ENCODE data around the gene USP50. TPM values are rescaled to one million over a fixed set of nuclear protein-coding genes. Genes with fewer than 3 reads are reported as not detected.
"Not testable (repeated sequence)": the region's sequence is repeated elsewhere in the genome, so short reads cannot be mapped to it uniquely, and the experiment has no call there.

The USP50 gene
- polyA plus RNA-seq, result not detected

GRCh38 chr15:50546566-50546965 is at the start of gene USP50:
Gene USP50 (minus strand): TSS chr15:50546666. CDS start chr15:50546525, 141 bp downstream.
- H3K27ac ChIP-seq (ENCODE audit: low read depth, low read length), result no peak within 1 kb of the TSS
- WGBS, 3 donors, result 88 to 96% (median 94%) methylated on average over 5 of the region's 5 CpGs

DNA sequence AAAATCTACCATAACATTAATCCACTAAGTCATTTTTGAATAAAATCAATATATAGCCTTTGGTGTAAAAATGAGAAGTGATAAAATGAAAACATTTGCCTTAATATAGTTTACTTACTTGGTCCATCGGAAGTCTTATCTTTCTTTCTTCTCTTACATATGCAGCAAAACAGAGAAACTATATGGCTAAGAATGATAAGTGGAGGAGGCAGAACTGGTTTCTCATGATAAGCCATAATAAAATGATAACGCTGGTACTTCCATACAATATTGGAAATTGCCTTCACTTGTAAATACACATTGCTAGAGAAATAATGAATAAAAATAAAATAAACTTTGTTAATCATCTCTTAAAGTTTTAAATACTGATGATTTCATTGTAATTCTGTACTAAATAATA is 47.8 kb upstream of the USP50 start:
- WGBS, 3 donors, result 94 to 97% (median 97%) methylated on average over 2 of the region's 2 CpGs
- H3K27ac ChIP-seq (ENCODE audit: low read depth, low read length), result no peak overlapping the region

DNA sequence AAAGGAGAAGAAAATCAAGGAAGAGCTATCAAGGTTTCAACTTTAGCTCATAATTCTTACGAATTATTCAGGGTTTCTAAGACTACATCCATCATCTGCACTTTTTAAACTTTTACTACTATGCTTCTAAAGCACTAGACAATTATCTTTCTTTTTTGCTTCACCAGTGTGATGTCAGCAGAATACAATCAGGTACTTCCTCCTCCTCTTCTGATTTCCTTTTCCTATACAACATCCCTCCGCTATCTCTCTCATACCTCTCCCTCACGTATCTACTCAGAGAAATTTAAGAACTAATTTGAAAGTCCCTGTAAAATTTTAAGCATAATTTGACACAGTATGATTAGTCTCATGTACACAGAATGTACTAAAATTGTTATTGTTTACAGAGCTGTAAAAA is 47.3 kb upstream of the USP50 start:
- no peak overlapping the region for H3K27ac ChIP-seq (ENCODE audit: low read depth, low read length)
- 77 to 92% (median 88%) methylated on average over 3 of the region's 3 CpGs for WGBS, 3 donors

- H3K27ac ChIP-seq (ENCODE audit: low read depth, low read length), result no peak overlapping the region
- 94 to 96% (median 94%) methylated on average over 1 of the region's 1 CpG for WGBS, 3 donors
Observed at GRCh38 chr15:50590288-50590687, 43.8 kb upstream of the USP50 start.

DNA sequence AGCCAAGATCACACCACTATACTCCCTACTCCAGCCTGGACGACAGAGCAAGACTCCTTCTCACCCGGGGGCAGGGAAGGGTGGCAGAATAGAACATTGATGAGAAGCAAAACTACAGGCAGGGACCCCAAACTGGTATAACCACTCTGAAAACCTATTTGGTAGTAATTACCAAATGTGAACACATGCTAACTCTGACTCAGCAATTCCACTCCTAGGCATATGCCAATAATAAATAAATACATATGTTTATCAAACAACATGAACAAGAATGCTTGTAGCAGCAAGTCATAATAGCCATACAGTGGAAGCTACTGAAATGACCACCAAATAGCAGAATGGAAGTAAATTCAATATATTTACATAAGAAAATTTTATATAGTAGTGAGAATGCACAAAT is 31.0 kb upstream of the USP50 start:
- H3K27ac ChIP-seq (ENCODE audit: low read depth, low read length), result no peak overlapping the region
- 89 to 91% (median 90%) methylated on average over 2 of the region's 2 CpGs for WGBS, 3 donors

- H3K27ac ChIP-seq (ENCODE audit: low read depth, low read length), result no peak overlapping the region
- WGBS, 3 donors, result 72 to 94% (median 80%) methylated on average over 1 of the region's 1 CpG
Observed at GRCh38 chr15:50576166-50576565, 29.7 kb upstream of the USP50 start.

DNA sequence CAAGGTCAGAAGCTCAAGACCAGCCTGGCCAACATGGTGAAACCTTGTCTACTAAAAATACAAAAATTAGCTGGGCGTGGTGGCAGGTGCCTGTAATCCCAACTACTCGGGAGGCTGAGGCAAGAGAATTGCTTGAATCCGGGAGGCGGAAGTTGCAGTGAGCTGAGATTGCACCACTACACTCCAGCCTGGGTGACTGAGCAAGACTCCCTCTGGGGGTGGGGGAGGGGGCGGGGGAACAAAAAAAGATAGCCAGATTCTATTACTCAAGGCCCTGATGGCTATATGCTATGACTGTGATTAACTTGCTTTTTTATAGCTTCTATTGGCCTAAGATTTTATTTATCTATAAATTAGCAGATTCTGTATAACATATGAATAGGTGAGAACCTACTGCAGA is 27.4 kb upstream of the USP50 start:
- 61 to 88% (median 67%) methylated on average over 5 of the region's 5 CpGs for WGBS, 3 donors
- not testable (repeated sequence) for H3K27ac ChIP-seq (ENCODE audit: low read depth, low read length)

DNA sequence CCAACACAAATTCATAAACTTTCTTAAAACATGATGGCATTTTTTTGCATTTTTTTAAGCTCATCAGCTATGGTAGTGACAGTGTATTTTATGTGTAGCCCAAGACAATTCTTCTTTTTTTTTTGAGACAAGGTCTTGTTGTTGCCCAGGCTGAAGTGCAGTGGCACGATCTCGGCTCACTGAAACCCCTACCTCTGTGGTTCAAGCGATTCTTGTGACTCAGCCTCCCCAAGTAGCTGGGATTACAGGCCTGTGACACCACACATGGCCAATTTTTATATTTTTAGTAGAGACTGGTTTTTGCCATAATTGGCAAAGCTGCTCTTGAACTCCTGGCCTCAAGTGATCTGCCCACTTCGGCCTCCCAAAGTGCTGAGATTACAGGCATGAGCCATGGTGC is 17.3 kb upstream of the USP50 start:
- H3K27ac ChIP-seq (ENCODE audit: low read depth, low read length), result no peak overlapping the region
- 96 to 99% (median 99%) methylated on average over 4 of the region's 4 CpGs for WGBS, 3 donors

DNA sequence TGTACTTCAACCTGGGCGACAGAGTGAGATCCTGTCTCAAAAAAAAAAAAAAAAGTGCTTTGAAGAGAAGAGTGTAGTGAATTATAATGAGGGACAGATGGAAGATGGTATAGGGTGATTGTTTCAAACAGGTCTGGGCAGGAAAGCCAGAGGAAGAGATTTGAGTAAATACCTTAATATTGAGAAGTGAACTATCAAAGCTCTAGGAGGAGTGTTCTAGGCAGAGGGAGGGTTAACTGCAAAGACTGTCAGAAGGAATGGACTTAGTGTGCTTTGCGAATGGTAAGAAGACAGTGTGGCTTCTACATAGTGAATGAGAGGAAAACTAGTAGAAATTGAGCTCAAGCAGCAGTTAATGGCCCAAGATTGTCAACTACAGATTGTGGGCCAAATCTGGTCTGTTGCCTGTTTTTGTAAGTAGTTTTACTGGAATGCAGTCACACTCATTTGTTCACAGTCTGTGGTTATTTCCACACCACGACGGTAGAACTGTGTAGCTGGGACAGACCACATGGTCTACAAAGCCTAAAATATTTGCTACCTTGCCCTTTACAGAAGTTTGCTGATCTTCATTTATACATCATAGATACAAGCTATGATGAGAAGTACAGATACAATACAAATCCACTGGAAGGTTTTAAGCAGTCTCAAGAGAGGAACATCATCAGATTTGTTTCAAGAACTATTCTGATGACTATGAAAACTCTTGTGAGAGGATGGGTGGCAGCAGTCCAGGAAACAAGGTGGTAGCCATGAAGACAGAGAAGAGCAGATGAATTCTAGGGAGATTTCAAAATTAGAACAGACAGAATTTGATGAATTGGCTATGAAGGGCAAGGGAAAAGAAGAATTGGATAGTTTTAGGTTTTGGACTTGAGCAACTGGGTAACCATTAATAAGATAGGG is 16.5 kb upstream of the USP50 start:
- WGBS, 3 donors, result 73 to 91% (median 79%) methylated on average over 4 of the region's 4 CpGs
- H3K27ac ChIP-seq (ENCODE audit: low read depth, low read length), result no peak overlapping the region

- H3K27ac ChIP-seq (ENCODE audit: low read depth, low read length), result no peak overlapping the region
- 97 to 98% (median 98%) methylated on average over 2 of the region's 2 CpGs for WGBS, 3 donors
Observed at GRCh38 chr15:50558012-50558411, 11.5 kb upstream of the USP50 start.

GRCh38 chr15:50556642-50557371 is 10.3 kb upstream of the USP50 start:
- H3K27ac ChIP-seq (ENCODE audit: low read depth, low read length), result no peak overlapping the region
- WGBS, 3 donors, result 89 to 97% (median 93%) methylated on average over 2 of the region's 2 CpGs

DNA sequence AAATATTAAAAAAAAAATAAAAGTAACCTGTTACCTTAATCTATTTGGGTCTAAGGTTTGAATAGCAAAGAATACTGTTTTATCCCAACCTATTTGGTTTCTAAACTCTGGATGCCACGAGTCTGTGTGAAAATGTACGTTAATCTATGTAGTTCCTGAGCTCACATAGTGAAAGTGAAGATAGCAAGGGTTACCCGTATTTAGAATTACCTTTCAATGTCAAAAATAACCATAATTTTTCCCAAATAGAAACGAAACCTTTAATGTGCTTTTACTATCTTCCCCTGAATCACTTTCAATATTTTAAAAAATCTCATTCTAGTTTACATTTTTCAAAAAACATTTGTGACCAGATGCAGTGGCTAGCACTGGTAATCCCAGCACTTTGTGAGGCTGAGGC is 5.8 kb upstream of the USP50 start:
- no peak overlapping the region for H3K27ac ChIP-seq (ENCODE audit: low read depth, low read length)
- 83 to 91% (median 88%) methylated on average over 4 of the region's 4 CpGs for WGBS, 3 donors

DNA sequence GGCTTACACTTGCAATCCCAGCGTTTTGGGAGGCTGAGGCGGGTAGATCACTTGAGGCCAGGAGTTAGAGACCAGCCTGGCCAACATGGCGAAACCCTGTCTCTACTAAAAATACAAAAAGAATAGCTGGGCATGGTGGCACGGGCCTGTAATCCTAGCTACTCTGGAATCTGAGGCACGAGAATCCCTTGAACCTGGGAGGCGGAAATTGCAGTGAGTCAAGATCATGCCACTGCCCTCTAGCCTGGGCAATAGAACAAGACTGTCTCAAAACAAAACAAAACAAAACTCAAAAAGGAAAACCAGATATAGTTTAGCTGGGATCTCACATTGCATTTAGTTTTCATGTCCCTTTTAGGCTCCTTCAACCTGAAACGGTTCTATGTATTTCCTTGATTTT is 2.9 kb upstream of the USP50 start:
- no peak overlapping the region for H3K27ac ChIP-seq (ENCODE audit: low read depth, low read length)
- WGBS, 3 donors, result 83 to 87% (median 84%) methylated on average over 7 of the region's 7 CpGs

GRCh38 chr15:50544368-50544767 is 2.1 kb downstream of the USP50 start:
- 53 to 65% (median 58%) methylated on average over 5 of the region's 5 CpGs for WGBS, 3 donors
- H3K27ac ChIP-seq (ENCODE audit: low read depth, low read length), result no peak overlapping the region

GRCh38 chr15:50543556-50543955 is 2.9 kb downstream of the USP50 start:
- H3K27ac ChIP-seq (ENCODE audit: low read depth, low read length), result no peak overlapping the region
- WGBS, 3 donors, result 80 to 91% (median 82%) methylated on average over 3 of the region's 3 CpGs

DNA sequence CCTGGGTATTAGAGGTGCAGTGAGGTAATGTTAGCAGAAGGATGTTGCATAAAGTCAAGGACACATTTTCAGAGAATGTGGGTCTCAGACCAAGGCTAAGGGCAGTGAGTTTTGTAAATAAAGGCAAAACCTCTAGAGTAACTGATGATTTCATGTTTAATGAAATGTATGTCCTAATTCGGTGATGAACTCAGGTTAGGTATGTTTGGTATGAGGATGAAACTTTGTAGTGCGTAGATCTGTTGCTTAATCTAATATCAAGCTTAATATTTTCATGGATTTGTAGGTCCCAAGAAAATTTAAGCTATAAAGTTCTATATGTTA is 3.6 kb downstream of the USP50 start:
- 75 to 82% (median 76%) methylated on average over 2 of the region's 2 CpGs for WGBS, 3 donors
- H3K27ac ChIP-seq (ENCODE audit: low read depth, low read length), result no peak overlapping the region

DNA sequence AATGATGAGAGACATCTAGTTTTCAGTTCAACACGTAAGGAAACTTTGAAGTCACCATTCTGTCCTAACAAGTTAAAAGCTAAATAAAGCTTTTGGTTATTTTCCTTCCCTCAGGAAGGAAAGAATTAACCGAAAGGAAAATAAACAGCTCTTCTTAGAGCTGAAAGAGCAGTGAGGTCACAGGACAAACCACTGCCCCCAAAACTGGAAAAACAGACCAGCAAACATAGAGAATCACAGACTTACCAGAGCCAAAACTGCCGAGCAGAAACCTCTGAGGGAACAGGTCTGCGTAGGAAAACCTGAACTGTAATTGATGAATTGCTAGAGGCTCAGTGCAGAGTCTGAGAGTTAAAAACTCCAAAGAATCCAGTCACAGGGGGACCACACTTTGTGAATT is 14.7 kb downstream of the USP50 start:
- H3K27ac ChIP-seq (ENCODE audit: low read depth, low read length), result no peak overlapping the region
- 46 to 69% (median 57%) methylated on average over 4 of the region's 4 CpGs for WGBS, 3 donors

GRCh38 chr15:50531163-50531562 is 15.3 kb downstream of the USP50 start:
- H3K27ac ChIP-seq (ENCODE audit: low read depth, low read length), result no peak overlapping the region
- 85 to 94% (median 93%) methylated on average over 4 of the region's 4 CpGs for WGBS, 3 donors

DNA sequence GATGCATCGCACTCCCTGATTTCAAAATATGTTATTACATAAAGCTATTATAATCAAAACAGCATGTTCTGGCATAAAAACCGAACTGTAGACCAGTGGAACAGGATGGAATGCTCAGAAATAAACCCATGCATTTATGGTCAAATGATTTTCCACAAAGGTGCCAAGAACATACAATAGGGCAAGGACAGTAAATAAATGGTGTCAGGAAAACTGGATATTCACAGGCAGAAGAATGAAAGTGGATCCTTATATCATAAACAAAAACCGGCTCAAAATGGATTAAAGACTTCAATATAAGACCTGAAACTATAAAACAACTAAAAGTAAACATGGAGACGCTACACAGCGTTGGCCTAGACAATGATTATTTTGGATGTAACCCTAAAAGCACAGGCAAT is 22.6 kb downstream of the USP50 start:
- H3K27ac ChIP-seq (ENCODE audit: low read depth, low read length), result no peak overlapping the region
- WGBS, 3 donors, result 46 to 67% (median 61%) methylated on average over 5 of the region's 5 CpGs
